H1 (cell line): ENCODE data around the gene SLC22A8. TPM values are rescaled to one million over a fixed set of nuclear protein-coding genes. Genes with fewer than 3 reads are reported as not detected.

Source experiments
- ASH2L ChIP-seq: fragments of 200-600, 300-600 bp; sonication (generic); IDR thresholded peaks from one replicate; pipeline ENCODE4 v1.7.1; 2017; ENCODE audit warnings: low read length
- CBX5 ChIP-seq: fragments of 300-800, 300-1000 bp; sonication (generic); IDR thresholded peaks from 2 replicates; pipeline ENCODE4 v1.7.1; 2016; ENCODE audit warnings: antibody characterized with exemption, low read length, low read depth
- EP300 ChIP-seq, 2 experiments: IDR thresholded peaks; 1 replicate in 1 of 2; 2 replicates in 1 of 2; pipeline ENCODE4 v1.6.1; 2011 to 2012; ENCODE audit warnings: low read depth in 2 of 2, low read length in 2 of 2, mild to moderate bottlenecking in 2 of 2, borderline replicate concordance in 1 of 2, inconsistent platforms in 1 of 2, moderate library complexity in 1 of 2
- EZH2 ChIP-seq: fragments of 200-600 bp; sonication (generic); IDR thresholded peaks from 2 replicates; pipeline ENCODE4 v1.7.1; 2012; ENCODE audit warnings: low read depth, mild to moderate bottlenecking, moderate library complexity, low read length, inconsistent platforms; ENCODE audit not compliant: severe bottlenecking
- GTF2F1 ChIP-seq: IDR thresholded peaks from 2 replicates; pipeline ENCODE4 v1.6.1; 2012; ENCODE audit warnings: low read depth, low read length, improper control_type of control experiment, borderline replicate concordance
- MAFK ChIP-seq: IDR thresholded peaks from 2 replicates; pipeline ENCODE4 v1.6.1; 2012; ENCODE audit warnings: low read depth, mild to moderate bottlenecking, improper control_type of control experiment, low read length
- PHF8 ChIP-seq: fragments of 200-600 bp; sonication (generic); conservative IDR thresholded peaks from 2 replicates; pipeline ENCODE4 v1.7.1; 2012; ENCODE audit warnings: low read depth, mild to moderate bottlenecking, inconsistent platforms, low read length, moderate library complexity
- RNF2 ChIP-seq: fragments of 200-900, 300-1000 bp; sonication (generic); IDR thresholded peaks from 2 replicates; pipeline ENCODE4 v1.7.1; 2016; ENCODE audit warnings: borderline replicate concordance, low read depth, mild to moderate bottlenecking, antibody characterized with exemption, low read length; ENCODE audit not compliant: poor library complexity, severe bottlenecking; ENCODE audit errors: missing control alignments
- TAF1 ChIP-seq: IDR thresholded peaks from 2 replicates; pipeline ENCODE4 v1.6.1; 2011; ENCODE audit warnings: mild to moderate bottlenecking, low read depth, low read length
- polyA plus RNA-seq, 7 experiments: library from polyadenylated mRNA; depleted of rRNA in 3 of 7; stranded (reverse) in 5 of 7; unstranded in 2 of 7; fragments of >200 nt in 5 of 7; fragments of 200-250 nt in 2 of 7; gene quantifications; 1 replicate in 5 of 7; 2 replicates in 1 of 7; 4 replicates in 1 of 7; pipeline versions ENCODE4 v1.2.1 to v1.2.3, GENCODE V29; 2011 to 2013; ENCODE audit warnings: missing spikeins in 2 of 7, mixed read lengths in 2 of 7
- total RNA-seq: library from RNA; stranded (reverse); fragmentation: NEBNext Ultra II Directional; extraction: Animal tissue kit (Norgen Biotek cat#: 25700); gene quantifications from 2 replicates; pipeline ENCODE4 v1.2.1, GENCODE V29; 2021

SLC22A8 gene
- total and polyA plus RNA-seq, 2 of the 8 experiments (the other 6 are each of a cell fraction or from before 2014, with no cell fraction given) = not detected

GRCh38 chr11:62983536-62984199 lies 32.0 kb downstream of the SLC22A8 start (continued):
- TF ChIP-seq EP300 (IDR thresholded peaks at IDR 0.05; ENCODE audit: borderline replicate concordance in 1 of 2, low read depth in 2 of 2, low read length in 2 of 2) (no peak), GTF2F1 (no peak), CBX5 (no peak), PHF8 (no peak), MAFK (no peak), ASH2L (no peak), TAF1 (no peak), EZH2 (no peak), RNF2 (no peak)
- TF ChIP-seq, all 59 proteins: peak for 0
